HepG2 (cell line): ENCODE results near the gene NTM. TPM values are rescaled to one million over a fixed set of nuclear protein-coding genes. Genes with fewer than 3 reads are reported as not detected.

Experiments used
- ATAC-seq: fragments of 200-7000 bp; cut with Tn5 transposase; 3 replicates; pipeline ENCODE4 v1.9.1; 2020; ENCODE audit warnings: mild to moderate bottlenecking, moderate library complexity
- BruUV-seq: library from RNA; stranded (reverse); fragments of 400-500 nt; replicated peaks from 2 replicates; lab custom pipeline; 2021; lab: Mats Ljungman, UMichigan
- CTCF ChIA-PET: fragments of 300-600 bp; formaldehyde crosslinking; extraction: SDS; loops from one replicate; lab custom pipeline; 2021; ENCODE audit warnings: low total read pairs, inconsistent platforms, low intra/inter-chr PET ratio; lab: Yijun Ruan, JAX
- POLR2A ChIA-PET: fragments of 350-600 bp; sonication (Branson Sonifier 250); formaldehyde crosslinking; loops from one replicate; lab custom pipeline; 2020; ENCODE audit warnings: antibody characterized with exemption, inconsistent platforms; lab: Yijun Ruan, JAX
- DNase-seq: peaks from one replicate; pipeline ENCODE4 v3.0.0-alpha.2; 2015; ENCODE audit warnings: low spot score
- FAIRE-seq: peaks from 3 replicates; lab custom pipeline; 2011; peaks lifted over from hg19 to GRCh38; lab: Jason Lieb, UNC
- H2AFZ ChIP-seq: one replicate; pipeline ENCODE4 v1.6.1; 2011; ENCODE audit warnings: low read length, inconsistent platforms
- H3K27ac ChIP-seq: fragments of 300-600 bp; 3 replicates; pipeline ENCODE4 v1.8.0; 2011; ENCODE audit warnings: mixed run types, mild to moderate bottlenecking, mixed read lengths, low read length, inconsistent platforms; ENCODE audit not compliant: insufficient read depth; ENCODE audit errors: extremely low read length
- H3K27me3 ChIP-seq, 2 experiments: fragments of 200-600 bp in 1 of 2; 2 replicates in 1 of 2; 3 replicates in 1 of 2; pipeline versions ENCODE4 v1.6.0 to v1.8.0; 2011; ENCODE audit warnings: low read length in 2 of 2, mild to moderate bottlenecking in 2 of 2, moderate library complexity in 2 of 2, inconsistent platforms in 1 of 2; ENCODE audit not compliant: insufficient read depth in 2 of 2, control insufficient read depth in 1 of 2
- H3K36me3 ChIP-seq, 2 experiments: fragments of 200-600 bp in 1 of 2; replicated peaks in 1 of 2; 2 replicates in 1 of 2; 3 replicates in 1 of 2; pipeline versions ENCODE4 v1.5.1 to v1.8.0; 2011; ENCODE audit warnings: low read length in 2 of 2, inconsistent platforms in 1 of 2; ENCODE audit not compliant: insufficient read depth in 2 of 2, control insufficient read depth in 1 of 2
- H3K4me1 ChIP-seq: 2 replicates; pipeline ENCODE4 v1.5.1; 2012; ENCODE audit warnings: low read length, inconsistent platforms; ENCODE audit not compliant: insufficient read depth
- H3K4me2 ChIP-seq: 2 replicates; pipeline ENCODE4 v1.6.0; 2011; ENCODE audit warnings: low read depth, low read length, inconsistent platforms
- H3K4me3 ChIP-seq, 3 experiments: fragments of 200-600 bp in 1 of 3; sonication (generic), shearing (Covaris generic) in 1 of 3; replicated peaks in 1 of 3; 2 replicates each; pipeline ENCODE4 v1.5.1; 2011 to 2016; ENCODE audit warnings: low read length in 3 of 3, inconsistent platforms in 2 of 3, low read depth in 2 of 3, mild to moderate bottlenecking in 2 of 3, control low read depth in 1 of 3, mixed read lengths in 1 of 3; ENCODE audit not compliant: insufficient read depth in 1 of 3
- H3K79me2 ChIP-seq: one replicate; pipeline ENCODE4 v1.6.1; 2011; ENCODE audit warnings: low read length, inconsistent platforms; ENCODE audit not compliant: insufficient read depth
- H3K9ac ChIP-seq: 2 replicates; pipeline ENCODE4 v1.6.0; 2011; ENCODE audit warnings: mild to moderate bottlenecking, low read depth, low read length, inconsistent platforms; ENCODE audit not compliant: insufficient read depth
- H3K9me3 ChIP-seq: 2 replicates; pipeline ENCODE4 v1.5.1; 2012; ENCODE audit warnings: mild to moderate bottlenecking, low read length
- H4K20me1 ChIP-seq: 2 replicates; pipeline ENCODE4 v1.6.0; 2011; ENCODE audit warnings: inconsistent platforms, mild to moderate bottlenecking, low read length, moderate library complexity; ENCODE audit not compliant: insufficient read depth
- DMAP1 ChIP-seq: IDR thresholded peaks from 2 replicates; pipeline ENCODE4 v1.6.1; 2016
- FOXA1 ChIP-seq, 2 experiments: fragments of 450-650 bp in 1 of 2; sonication (generic) in 1 of 2; formaldehyde crosslinking in 1 of 2; IDR thresholded peaks; 2 replicates each; pipeline versions ENCODE4 v1.4.0 to v1.6.1; 2016 to 2020; ENCODE audit warnings: missing genetic modification reagents in 1 of 2
- KLF12 ChIP-seq: sonication (generic); formaldehyde crosslinking; IDR thresholded peaks from 2 replicates; pipeline ENCODE4 v1.4.0; 2020; ENCODE audit warnings: missing genetic modification reagents, borderline replicate concordance
- PCBP2 ChIP-seq: fragments of 200-400 bp; formaldehyde crosslinking; optimal IDR thresholded peaks from 2 replicates; pipeline ENCODE3; 2018; ENCODE audit warnings: low read length, low read depth; ENCODE audit not compliant: poor library complexity, severe bottlenecking
- RBM22 ChIP-seq: fragments of 200-400 bp; formaldehyde crosslinking; optimal IDR thresholded peaks from 2 replicates; pipeline ENCODE3; 2017; ENCODE audit warnings: mild to moderate bottlenecking, low read length, moderate library complexity
- TAF15 ChIP-seq: fragments of 200-400 bp; formaldehyde crosslinking; IDR thresholded peaks from one replicate; pipeline ENCODE4 v1.6.1; 2018; ENCODE audit warnings: mild to moderate bottlenecking, low read depth, low read length; ENCODE audit not compliant: poor library complexity, severe bottlenecking
- TCF12 ChIP-seq, 2 experiments: fragments of 450-650 bp in 1 of 2; sonication (generic) in 1 of 2; formaldehyde crosslinking in 1 of 2; IDR thresholded peaks; 2 replicates each; pipeline versions ENCODE4 v1.6.1 to v1.8.0; 2017 to 2022; ENCODE audit warnings: antibody characterized with exemption in 1 of 2, mild to moderate bottlenecking in 1 of 2, missing genetic modification reagents in 1 of 2, moderate library complexity in 1 of 2
- TCF7L2 ChIP-seq: IDR thresholded peaks from 2 replicates; pipeline ENCODE4 v1.6.1; 2011; ENCODE audit warnings: mild to moderate bottlenecking, low read depth, low read length, moderate library complexity
- ZNF230 ChIP-seq: sonication (generic); formaldehyde crosslinking; IDR thresholded peaks from 2 replicates; pipeline ENCODE4 v1.4.0; 2020; ENCODE audit warnings: mild to moderate bottlenecking, missing genetic modification reagents
- ZNF446 ChIP-seq: sonication (generic); formaldehyde crosslinking; IDR thresholded peaks from 2 replicates; pipeline ENCODE4 v1.5.0; 2020; ENCODE audit warnings: mild to moderate bottlenecking, missing genetic modification reagents
- ZNF878 ChIP-seq: sonication (generic); formaldehyde crosslinking; IDR thresholded peaks from 2 replicates; pipeline ENCODE4 v1.8.1; 2023; ENCODE audit warnings: mild to moderate bottlenecking, missing genetic modification reagents, moderate library complexity
- WGBS: methylation state at CpG from one replicate; pipeline ENCODE4 v1.1.6; 2017; ENCODE audit warnings: low lambda C conversion rate; 5-methylcytosine and 5-hydroxymethylcytosine counted together
- in situ Hi-C: cut with HindIII; loops from 2 replicates; pipeline ENCODE4 v1.10.0; 2017; ENCODE audit warnings: low pct_unique_long_range_greater_than_20kb; ENCODE audit not compliant: extremely low pct_ligation_motif_present
- intact Hi-C: fragments of 100-400 bp; cut with micrococcal nuclease; formaldehyde crosslinking; loops from one replicate; pipeline ENCODE4 v1.10.0; 2022; ENCODE audit not compliant: unreplicated experiment
- polyA plus RNA-seq, 8 experiments: library from polyadenylated mRNA; depleted of rRNA in 3 of 8; stranded (reverse) in 7 of 8; unstranded in 1 of 8; fragments of >200 nt; fragmentation: Illumina TruSeq in 4 of 8; extraction: Trizol in 4 of 8; gene quantifications; 2 replicates each; pipeline versions ENCODE4 v1.2.1 to v1.2.3, GENCODE V29; 2011 to 2016; ENCODE audit warnings: low read depth in 4 of 8, missing spikeins in 1 of 8, mixed read lengths in 1 of 8; ENCODE audit not compliant: insufficient read depth in 1 of 8
- total RNA-seq, 5 experiments: library from RNA; depleted of rRNA; stranded (reverse); fragments of >200 nt; fragmentation: Illumina TruSeq; extraction: Trizol; gene quantifications; 2 replicates each; pipeline ENCODE4 v1.2.3, GENCODE V29; 2016; ENCODE audit warnings: low read depth in 1 of 5
- TF ChIP-seq, protein P1 (sequence below): sonication (generic); formaldehyde crosslinking; conservative IDR thresholded peaks from 2 replicates; pipeline ENCODE4 v1.4.0; 2020; ENCODE audit warnings: missing genetic modification reagents
- TF ChIP-seq, protein P2 (sequence below): sonication (generic); formaldehyde crosslinking; IDR thresholded peaks from 2 replicates; pipeline ENCODE4 v1.5.0; 2020; ENCODE audit warnings: mild to moderate bottlenecking, missing genetic modification reagents, borderline replicate concordance

Gene NTM
- total and polyA plus RNA-seq, 2 of the 13 experiments (the other 11 are each of a cell fraction or from before 2014, with no cell fraction given): not detected

DNA sequence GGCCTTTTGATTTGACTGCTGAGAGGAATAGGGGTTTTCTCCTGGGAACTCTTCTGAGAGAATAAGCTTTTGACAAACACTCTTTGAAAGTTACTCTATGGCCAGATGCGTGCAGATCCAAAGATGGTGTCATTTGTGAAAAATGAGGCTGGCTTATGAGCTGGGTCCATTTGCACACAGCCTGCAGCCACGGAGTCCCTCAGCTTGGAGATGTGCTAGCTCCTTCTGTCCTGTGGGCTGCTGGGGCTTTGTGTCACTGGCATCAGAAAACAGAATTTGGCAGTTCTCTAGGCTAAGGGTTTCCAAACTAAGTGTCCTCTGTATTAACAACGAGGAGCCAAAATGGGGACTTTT, 702.4 kb downstream of the NTM start:
- Histone ChIP-seq H3K4me3 (no peak overlapping the region), H3K79me2 (no peaks in the 10 kb centered on the region), H4K20me1 (no peaks in the 10 kb centered on the region), H2AFZ (no peak overlapping the region), H3K36me3 (no peaks in the 10 kb centered on the region), H3K9ac (no peak overlapping the region), H3K27ac (no peak overlapping the region), H3K9me3 (peaks cover 35% of the 10 kb centered on the region), H3K4me2 (no peak overlapping the region), H3K4me1 (no peaks in the 10 kb centered on the region), H3K27me3 (no peaks in the 10 kb centered on the region)
- POLR2A ChIA-PET: no interaction called here
- ATAC-seq (no peak), DNase-seq (no peak), FAIRE-seq (no peak)
- intact Hi-C loops (no loop called here), in situ Hi-C loops (no loop called here)
- no peak for TF ChIP-seq ZNF230 (CRISPR knock-in tag)
- no peak for TF ChIP-seq KLF12 (CRISPR knock-in tag)
- TF ChIP-seq DMAP1 (CRISPR knock-in tag): no peak
- TF ChIP-seq RBM22: no peak
- TF ChIP-seq ZNF878 (CRISPR knock-in tag): no peak
- no peak for TF ChIP-seq PCBP2
- TF ChIP-seq TCF12 (IDR thresholded peaks at IDR 0.05): no peak
- no peak for TF ChIP-seq TCF12 (CRISPR knock-in tag; IDR thresholded peaks at IDR 0.05)
- TF ChIP-seq TCF7L2: no peak
- no peak for TF ChIP-seq ZNF446
- no peak for TF ChIP-seq TAF15
- BruUV-seq: no TSS peak
- 0% methylated on average over 2 of the region's 3 CpGs for WGBS
- CTCF ChIA-PET: no interaction called here

DNA sequence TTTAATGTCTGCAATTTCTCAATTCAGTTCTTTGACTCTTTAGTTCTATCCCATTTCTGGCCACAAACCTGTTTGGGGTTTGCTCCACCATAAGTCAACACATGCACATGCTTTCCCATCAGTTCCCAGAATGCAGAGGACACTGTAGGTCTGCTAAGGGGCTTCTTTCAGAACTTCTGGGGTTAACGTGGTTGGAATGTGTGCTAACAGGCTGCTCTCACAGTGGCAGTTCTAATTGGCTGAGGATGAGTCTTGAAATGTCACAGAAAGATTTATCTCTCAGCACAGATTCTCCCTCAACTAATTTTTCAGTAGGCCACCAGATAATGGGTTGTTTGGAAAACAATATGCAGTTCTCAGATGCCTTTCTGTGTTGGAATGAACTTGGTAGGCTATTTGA, 703.4 kb downstream of the NTM start:
- no peak for ATAC-seq

More for the DNA sequence above, 703.4 kb downstream of the NTM start:
- intact Hi-C loops: no loop called here
- H3K79me2 ChIP-seq: no peaks in the 10 kb centered on the region
- no peaks in the 10 kb centered on the region for H3K4me1 ChIP-seq
- peaks cover 25% of the 10 kb centered on the region for H3K9me3 ChIP-seq
- in situ Hi-C loops: no loop called here
- BruUV-seq: no TSS peak
- ChIA-PET CTCF (no interaction called here), POLR2A (no interaction called here)
- H3K27ac ChIP-seq: no peak overlapping the region
- no peaks in the 10 kb centered on the region for H4K20me1 ChIP-seq
- H3K9ac ChIP-seq: no peak overlapping the region
- H3K4me2 ChIP-seq: no peak overlapping the region
- no peak for DNase-seq
- no peaks in the 10 kb centered on the region for H3K27me3 ChIP-seq
- 0% methylated on average over 1 of the region's 1 CpG for WGBS
- no peaks in the 10 kb centered on the region for H3K36me3 ChIP-seq
- FAIRE-seq: no peak
- TF ChIP-seq, protein P1, sequence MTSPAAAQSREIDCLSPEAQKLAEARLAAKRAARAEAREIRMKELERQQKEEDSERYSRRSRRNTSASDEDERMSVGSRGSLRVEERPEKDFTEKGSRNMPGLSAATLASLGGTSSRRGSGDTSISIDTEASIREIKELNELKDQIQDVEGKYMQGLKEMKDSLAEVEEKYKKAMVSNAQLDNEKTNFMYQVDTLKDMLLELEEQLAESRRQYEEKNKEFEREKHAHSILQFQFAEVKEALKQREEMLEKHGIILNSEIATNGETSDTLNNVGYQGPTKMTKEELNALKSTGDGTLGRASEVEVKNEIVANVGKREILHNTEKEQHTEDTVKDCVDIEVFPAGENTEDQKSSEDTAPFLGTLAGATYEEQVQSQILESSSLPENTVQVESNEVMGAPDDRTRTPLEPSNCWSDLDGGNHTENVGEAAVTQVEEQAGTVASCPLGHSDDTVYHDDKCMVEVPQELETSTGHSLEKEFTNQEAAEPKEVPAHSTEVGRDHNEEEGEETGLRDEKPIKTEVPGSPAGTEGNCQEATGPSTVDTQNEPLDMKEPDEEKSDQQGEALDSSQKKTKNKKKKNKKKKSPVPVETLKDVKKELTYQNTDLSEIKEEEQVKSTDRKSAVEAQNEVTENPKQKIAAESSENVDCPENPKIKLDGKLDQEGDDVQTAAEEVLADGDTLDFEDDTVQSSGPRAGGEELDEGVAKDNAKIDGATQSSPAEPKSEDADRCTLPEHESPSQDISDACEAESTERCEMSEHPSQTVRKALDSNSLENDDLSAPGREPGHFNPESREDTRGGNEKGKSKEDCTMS (CRISPR knock-in tag): no peak
- TF ChIP-seq, protein P2, sequence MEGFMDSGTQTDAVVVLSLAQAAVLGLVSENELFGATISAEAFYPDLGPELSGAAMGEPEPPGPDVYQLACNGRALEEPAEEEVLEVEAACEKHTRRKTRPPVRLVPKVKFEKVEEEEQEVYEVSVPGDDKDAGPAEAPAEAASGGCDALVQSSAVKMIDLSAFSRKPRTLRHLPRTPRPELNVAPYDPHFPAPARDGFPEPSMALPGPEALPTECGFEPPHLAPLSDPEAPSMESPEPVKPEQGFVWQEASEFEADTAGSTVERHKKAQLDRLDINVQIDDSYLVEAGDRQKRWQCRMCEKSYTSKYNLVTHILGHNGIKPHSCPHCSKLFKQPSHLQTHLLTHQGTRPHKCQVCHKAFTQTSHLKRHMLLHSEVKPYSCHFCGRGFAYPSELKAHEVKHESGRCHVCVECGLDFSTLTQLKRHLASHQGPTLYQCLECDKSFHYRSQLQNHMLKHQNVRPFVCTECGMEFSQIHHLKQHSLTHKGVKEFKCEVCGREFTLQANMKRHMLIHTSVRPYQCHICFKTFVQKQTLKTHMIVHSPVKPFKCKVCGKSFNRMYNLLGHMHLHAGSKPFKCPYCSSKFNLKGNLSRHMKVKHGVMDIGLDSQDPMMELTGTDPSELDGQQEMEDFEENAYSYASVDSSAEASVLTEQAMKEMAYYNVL (CRISPR knock-in tag): no peak
- no peak for TF ChIP-seq FOXA1 (IDR thresholded peaks at IDR 0.05)
- TF ChIP-seq FOXA1 (CRISPR knock-in tag; IDR thresholded peaks at IDR 0.05): no peak
- H2AFZ ChIP-seq: no peak overlapping the region
- no peak overlapping the region for H3K4me3 ChIP-seq
